HEK293 (cell line): Measurements from ENCODE around the gene SYNPO2L.
"Not testable (repeated sequence)": the region's sequence is repeated elsewhere in the genome, so short reads cannot be mapped to it uniquely, and the experiment has no call there.

Experiments
- KLF1 ChIP-seq: fragments of 450-650 bp; formaldehyde crosslinking; IDR thresholded peaks from 2 replicates; pipeline ENCODE4 v1.5.1; 2016; ENCODE audit warnings: missing biosample characterization, missing genetic modification characterization
- MEIS1 ChIP-seq: sonication (generic); formaldehyde crosslinking; IDR thresholded peaks from 2 replicates; pipeline ENCODE4 v1.8.1; 2022; ENCODE audit warnings: missing genetic modification reagents, mild to moderate bottlenecking, borderline replicate concordance
- MZF1 ChIP-seq: fragments of 450-650 bp; formaldehyde crosslinking; IDR thresholded peaks from 2 replicates; pipeline ENCODE4 v1.5.1; 2017; ENCODE audit warnings: missing biosample characterization, missing genetic modification characterization, borderline replicate concordance
- RBAK ChIP-seq: fragments of 450-650 bp; formaldehyde crosslinking; IDR thresholded peaks from 2 replicates; pipeline ENCODE4 v1.5.1; 2016; ENCODE audit warnings: missing biosample characterization, missing genetic modification characterization
- ZBTB20 ChIP-seq: fragments of 450-650 bp; formaldehyde crosslinking; IDR thresholded peaks from 2 replicates; pipeline ENCODE4 v1.5.1; 2016; ENCODE audit warnings: missing biosample characterization, missing genetic modification characterization
- ZBTB49 ChIP-seq: fragments of 450-650 bp; formaldehyde crosslinking; IDR thresholded peaks from 2 replicates; pipeline ENCODE4 v1.5.1; 2016; ENCODE audit warnings: missing biosample characterization, missing genetic modification characterization, low read depth
- ZEB2 ChIP-seq: fragments of 450-650 bp; formaldehyde crosslinking; IDR thresholded peaks from 2 replicates; pipeline ENCODE4 v1.5.1; 2016; ENCODE audit warnings: missing biosample characterization, missing genetic modification characterization
- ZNF776 ChIP-seq: fragments of 450-650 bp; formaldehyde crosslinking; IDR thresholded peaks from 2 replicates; pipeline ENCODE4 v1.5.0; 2017; ENCODE audit warnings: missing biosample characterization, missing genetic modification characterization, borderline replicate concordance
- TF ChIP-seq, protein P1 (sequence below): fragments of 450-650 bp; formaldehyde crosslinking; IDR thresholded peaks from 2 replicates; pipeline ENCODE4 v1.5.1; 2016; ENCODE audit warnings: missing biosample characterization, missing genetic modification characterization
- TF ChIP-seq, protein P2 (sequence below): sonication (generic); formaldehyde crosslinking; IDR thresholded peaks from 2 replicates; pipeline ENCODE4 v1.8.1; 2022; ENCODE audit warnings: mild to moderate bottlenecking, moderate library complexity, missing genetic modification reagents
- TF ChIP-seq, protein P3 (sequence below): fragments of 450-650 bp; formaldehyde crosslinking; optimal IDR thresholded peaks from 2 replicates; pipeline ENCODE3; 2016; ENCODE audit warnings: missing biosample characterization, mild to moderate bottlenecking, missing genetic modification characterization

DNA sequence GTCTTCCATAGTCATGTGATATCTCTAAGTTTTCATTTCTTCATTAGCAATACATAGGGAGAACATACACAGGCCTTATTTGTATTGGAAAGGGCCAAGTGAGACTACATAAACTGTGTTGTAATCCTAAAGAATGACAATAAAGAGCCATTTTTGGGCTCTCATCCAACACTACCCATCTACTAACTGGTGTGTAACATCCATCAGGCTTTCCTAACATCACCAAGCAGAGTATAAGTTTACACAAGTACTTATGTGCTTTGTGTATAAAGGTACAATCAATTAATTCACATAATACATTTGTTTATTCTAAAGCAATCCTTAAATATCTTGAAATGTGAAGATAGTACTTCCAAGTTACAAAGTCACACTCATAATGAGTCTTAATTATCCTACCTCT, 39.5 kb upstream of the SYNPO2L start:
- not testable (repeated sequence) for TF ChIP-seq KLF1 (tag by site-specific recombination); ZBTB20; ZEB2 (tag by site-specific recombination); ZNF776 (tag by site-specific recombination); MEIS1 (CRISPR knock-in tag); MZF1 (tag by site-specific recombination); RBAK (tag by site-specific recombination); ZBTB49
- TF ChIP-seq, protein P1, sequence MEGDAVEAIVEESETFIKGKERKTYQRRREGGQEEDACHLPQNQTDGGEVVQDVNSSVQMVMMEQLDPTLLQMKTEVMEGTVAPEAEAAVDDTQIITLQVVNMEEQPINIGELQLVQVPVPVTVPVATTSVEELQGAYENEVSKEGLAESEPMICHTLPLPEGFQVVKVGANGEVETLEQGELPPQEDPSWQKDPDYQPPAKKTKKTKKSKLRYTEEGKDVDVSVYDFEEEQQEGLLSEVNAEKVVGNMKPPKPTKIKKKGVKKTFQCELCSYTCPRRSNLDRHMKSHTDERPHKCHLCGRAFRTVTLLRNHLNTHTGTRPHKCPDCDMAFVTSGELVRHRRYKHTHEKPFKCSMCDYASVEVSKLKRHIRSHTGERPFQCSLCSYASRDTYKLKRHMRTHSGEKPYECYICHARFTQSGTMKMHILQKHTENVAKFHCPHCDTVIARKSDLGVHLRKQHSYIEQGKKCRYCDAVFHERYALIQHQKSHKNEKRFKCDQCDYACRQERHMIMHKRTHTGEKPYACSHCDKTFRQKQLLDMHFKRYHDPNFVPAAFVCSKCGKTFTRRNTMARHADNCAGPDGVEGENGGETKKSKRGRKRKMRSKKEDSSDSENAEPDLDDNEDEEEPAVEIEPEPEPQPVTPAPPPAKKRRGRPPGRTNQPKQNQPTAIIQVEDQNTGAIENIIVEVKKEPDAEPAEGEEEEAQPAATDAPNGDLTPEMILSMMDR (tag by site-specific recombination), result not testable (repeated sequence)
- TF ChIP-seq, protein P2, sequence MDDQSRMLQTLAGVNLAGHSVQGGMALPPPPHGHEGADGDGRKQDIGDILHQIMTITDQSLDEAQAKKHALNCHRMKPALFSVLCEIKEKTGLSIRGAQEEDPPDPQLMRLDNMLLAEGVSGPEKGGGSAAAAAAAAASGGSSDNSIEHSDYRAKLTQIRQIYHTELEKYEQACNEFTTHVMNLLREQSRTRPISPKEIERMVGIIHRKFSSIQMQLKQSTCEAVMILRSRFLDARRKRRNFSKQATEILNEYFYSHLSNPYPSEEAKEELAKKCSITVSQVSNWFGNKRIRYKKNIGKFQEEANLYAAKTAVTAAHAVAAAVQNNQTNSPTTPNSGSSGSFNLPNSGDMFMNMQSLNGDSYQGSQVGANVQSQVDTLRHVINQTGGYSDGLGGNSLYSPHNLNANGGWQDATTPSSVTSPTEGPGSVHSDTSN (CRISPR knock-in tag), result not testable (repeated sequence)
- TF ChIP-seq, protein P3, sequence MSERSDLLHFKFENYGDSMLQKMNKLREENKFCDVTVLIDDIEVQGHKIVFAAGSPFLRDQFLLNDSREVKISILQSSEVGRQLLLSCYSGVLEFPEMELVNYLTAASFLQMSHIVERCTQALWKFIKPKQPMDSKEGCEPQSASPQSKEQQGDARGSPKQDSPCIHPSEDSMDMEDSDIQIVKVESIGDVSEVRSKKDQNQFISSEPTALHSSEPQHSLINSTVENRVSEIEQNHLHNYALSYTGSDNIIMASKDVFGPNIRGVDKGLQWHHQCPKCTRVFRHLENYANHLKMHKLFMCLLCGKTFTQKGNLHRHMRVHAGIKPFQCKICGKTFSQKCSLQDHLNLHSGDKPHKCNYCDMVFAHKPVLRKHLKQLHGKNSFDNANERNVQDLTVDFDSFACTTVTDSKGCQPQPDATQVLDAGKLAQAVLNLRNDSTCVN (tag by site-specific recombination), result not testable (repeated sequence)
